GM18868 (cell line): ENCODE measurements around the gene DDX50.
"Not testable (repeated sequence)": the region's sequence is repeated elsewhere in the genome, so short reads cannot be mapped to it uniquely, and the experiment has no call there.

Experiments used
- ATAC-seq: cut with Tn5 transposase; IDR thresholded peaks from one replicate; pipeline ENCODE4 v1.9.1; 2021; ENCODE audit warnings: mild to moderate bottlenecking, moderate library complexity; ENCODE audit not compliant: unreplicated experiment

Gene DDX50

DNA sequence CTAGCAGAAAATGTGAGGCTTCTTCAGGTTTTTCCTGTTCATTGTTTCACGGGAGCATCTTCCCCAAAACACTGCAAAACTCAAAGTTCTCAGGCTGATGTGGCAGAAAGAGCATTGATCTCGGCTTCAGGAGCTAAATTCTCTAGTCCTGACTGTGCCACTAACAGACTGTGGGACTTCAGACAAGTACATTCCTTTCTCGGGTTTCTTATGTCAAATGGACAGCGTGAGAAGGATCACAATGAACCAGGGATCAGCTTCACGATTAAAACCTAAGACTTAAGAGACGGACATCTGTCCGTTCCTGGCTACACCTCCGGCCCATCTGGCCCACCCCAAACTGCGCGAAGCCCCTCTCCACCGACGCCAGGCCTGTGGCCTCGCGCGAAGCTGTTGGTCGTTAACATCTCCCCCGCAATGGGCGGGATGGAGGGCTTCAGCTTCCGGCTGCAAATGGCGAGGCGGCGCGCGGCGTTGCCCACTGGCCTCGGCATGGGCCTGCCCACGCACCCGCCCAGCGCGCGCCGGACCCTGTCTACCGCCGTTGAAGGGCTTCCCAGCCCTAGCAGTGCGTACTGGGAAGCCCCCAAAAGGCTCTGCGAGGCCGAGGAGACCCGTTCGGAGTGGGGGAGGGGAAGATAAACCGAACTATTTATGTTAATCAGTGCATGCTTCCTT lies 549 bp upstream of the DDX50 start:
- ATAC-seq = peak; percentile 31

- ATAC-seq = no peak
Observed at GRCh38 chr10:68902382-68902781, 1.3 kb downstream of the DDX50 start.

GRCh38 chr10:68924593-68924992 lies 23.5 kb downstream of the DDX50 start:
- no peak for ATAC-seq

DNA sequence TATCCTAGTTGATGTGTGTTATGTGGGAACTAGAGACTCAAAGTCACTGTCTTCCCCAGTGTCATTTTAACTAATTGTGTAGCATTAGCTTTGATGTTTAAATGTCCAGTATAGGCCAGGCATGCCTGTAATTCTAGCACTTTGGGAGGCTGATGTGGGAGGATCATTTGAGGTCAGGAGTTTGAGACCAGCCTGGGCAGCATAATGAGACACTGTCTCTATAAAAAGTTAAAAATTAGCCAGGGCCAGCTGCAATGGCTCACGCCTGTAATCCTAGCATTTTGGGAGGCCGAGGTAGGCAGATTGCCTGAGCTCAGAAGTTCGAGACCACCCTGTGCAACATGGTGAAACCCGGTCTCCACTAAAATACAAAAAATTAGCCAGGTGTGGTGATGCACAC lies 24.4 kb downstream of the DDX50 start:
- ATAC-seq = no peak

DNA sequence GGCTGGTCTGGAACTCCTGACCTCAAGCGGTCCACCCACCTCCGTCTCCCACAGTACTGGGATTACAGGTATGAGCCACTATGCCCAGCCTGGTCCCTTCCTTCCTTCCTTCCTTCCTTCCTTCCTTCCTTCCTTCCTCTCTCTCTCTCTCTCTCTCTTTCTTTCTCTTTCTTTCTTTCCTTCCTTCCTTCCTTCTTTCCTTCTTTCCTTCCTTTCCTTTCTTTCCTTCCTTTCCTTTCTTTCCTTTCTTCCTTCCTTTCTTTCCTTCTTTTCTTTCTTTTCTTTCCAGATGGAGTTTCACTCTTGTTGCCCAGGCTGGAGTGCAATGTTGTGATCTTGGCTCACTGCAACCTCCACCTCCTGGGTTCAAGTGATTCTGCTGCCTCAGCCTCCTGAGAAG lies 28.0 kb downstream of the DDX50 start:
- ATAC-seq = not testable (repeated sequence)

DNA sequence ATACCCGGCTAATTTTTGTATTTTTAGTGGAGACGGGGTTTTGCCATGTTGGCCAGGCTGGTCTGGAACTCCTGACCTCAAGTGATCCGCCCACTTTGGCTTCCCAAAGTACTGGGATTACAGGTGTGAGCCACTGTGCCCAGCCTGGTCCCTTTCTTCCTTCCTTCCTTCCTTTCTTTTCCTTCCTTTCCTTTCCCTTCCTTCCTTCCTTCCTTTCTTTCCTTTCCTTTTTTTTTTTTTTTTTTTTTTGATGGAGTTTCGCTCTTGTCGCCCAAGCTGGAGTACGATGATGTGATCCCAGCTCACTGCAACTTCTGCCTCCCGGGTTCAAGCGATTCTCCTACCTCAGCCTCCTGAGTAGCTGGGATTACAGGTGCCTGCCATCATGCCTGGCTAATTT lies 28.8 kb downstream of the DDX50 start:
- ATAC-seq = not testable (repeated sequence)

DNA sequence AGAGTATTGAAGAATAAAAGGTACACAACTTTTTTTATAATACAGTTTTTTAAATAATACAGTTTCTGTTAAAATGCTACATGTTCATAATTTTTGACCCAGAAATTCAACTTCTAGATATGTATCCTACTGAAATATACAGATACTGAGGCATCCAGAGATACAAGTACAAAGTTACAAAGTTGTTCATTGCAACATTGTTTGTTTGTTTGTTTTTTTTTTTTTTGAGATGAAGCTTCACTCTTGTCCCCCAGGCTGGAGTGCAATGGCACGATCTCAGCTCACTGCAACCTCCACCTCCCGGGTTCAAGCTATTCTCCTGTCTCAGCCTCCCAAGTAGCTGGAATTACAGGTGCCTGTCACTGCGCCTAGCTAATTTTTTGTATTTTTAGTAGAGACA lies 31.7 kb downstream of the DDX50 start:
- ATAC-seq = not testable (repeated sequence)

- ATAC-seq = no peak
Observed at GRCh38 chr10:68934994-68935393, 33.9 kb downstream of the DDX50 start.

DNA sequence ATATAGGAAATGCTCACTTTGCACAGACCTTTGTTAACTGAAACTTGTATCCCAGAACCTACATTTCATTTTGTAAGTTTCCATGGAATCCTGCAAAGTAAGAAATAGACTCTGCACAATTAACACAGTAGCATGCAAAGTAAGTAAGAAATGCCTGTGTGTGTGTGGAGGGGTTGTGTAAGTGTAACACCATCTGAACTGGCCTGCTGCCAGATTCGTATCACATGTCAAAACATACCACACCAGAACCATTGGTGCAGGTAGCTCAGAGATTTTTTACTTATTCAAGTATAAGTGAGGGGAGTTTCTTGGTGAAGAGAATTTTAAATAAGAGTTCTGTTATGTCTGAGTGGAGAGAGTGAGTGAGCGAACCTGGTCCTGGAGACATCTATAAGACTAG lies 37.0 kb downstream of the DDX50 start:
- no peak for ATAC-seq

DNA sequence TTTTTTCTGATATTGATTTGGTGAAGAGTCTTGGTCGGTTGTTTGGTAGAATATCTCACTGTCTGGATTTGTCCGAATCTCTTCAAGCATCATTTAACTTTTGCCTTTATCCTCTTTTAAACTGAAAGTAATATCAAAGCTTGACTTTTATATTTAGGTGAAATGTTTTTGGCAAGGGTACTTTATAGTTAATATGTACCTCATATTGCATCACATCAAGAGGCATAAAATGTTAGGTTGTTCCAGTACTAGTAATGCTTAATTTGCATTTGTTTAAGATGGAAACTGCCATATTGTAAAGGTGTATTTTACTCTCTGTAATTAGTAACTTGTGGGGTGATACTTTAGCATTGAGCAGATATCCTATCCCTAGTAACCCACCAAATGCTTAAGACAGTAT lies 37.8 kb downstream of the DDX50 start:
- ATAC-seq = no peak

GRCh38 chr10:68940917-68941316 lies 39.8 kb downstream of the DDX50 start:
- ATAC-seq = not testable (repeated sequence)

DNA sequence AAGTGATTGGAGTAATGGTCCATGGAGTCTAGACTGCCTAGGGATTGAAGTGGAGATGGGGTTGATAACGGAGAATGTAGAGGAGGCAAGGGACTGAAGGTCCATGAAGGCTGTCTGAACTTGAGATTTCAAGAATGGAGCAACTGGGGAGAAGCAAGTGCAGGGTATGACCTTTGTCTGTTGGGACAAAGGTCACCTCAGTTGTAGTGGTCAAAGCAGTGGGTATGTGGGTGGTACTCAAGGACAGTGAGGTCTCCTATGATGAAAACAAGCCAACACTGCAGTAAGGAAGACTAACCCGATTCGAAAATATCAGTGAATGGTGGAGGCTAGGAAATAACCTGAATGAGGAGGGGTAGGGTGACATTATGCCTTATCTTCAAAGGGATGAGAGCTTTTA lies 49.5 kb downstream of the DDX50 start:
- no peak for ATAC-seq

DNA sequence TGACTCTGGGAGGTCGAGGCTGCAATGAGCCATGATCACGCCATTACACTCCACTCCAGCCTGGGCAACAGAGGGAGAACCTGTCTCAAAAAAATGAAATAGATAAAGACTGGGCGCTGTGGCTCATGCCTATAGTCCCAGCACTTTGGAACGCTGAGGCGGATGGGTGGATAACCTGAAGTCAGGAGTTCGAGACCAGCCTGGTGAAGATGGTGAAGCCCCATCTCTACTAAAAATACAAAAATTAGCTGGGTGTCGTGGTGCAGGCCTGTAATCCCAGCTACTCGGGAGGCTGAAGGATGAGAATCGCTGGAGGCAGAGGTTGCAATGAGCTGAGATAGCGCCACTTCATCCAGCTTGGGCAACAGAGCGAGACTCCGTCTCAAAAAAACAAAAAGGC lies 53.8 kb downstream of the DDX50 start:
- no peak for ATAC-seq

DNA sequence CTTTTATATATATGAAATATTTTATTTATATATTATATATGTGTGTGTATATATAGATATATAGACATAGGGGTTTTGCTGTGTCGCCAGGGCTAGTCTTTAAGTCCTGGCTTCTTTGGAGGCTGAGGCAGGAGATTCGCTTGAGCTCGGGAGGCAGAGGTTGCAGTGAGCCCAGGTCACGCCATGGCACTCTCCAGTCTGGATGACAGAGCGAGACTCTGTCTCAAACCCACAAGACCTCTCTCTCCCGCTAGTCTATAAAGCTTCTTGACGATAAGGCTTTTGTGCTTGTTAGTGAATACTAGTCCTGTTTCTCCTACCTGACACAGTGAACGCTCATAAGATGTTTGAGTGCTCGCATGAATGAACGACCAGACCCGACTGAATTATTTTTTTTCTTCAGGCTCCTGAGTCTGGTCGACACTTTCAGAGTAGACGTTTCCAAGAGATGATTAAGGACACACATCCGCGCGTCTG lies 54.3 kb downstream of the DDX50 start:
- ATAC-seq = peak; percentile 3

DNA sequence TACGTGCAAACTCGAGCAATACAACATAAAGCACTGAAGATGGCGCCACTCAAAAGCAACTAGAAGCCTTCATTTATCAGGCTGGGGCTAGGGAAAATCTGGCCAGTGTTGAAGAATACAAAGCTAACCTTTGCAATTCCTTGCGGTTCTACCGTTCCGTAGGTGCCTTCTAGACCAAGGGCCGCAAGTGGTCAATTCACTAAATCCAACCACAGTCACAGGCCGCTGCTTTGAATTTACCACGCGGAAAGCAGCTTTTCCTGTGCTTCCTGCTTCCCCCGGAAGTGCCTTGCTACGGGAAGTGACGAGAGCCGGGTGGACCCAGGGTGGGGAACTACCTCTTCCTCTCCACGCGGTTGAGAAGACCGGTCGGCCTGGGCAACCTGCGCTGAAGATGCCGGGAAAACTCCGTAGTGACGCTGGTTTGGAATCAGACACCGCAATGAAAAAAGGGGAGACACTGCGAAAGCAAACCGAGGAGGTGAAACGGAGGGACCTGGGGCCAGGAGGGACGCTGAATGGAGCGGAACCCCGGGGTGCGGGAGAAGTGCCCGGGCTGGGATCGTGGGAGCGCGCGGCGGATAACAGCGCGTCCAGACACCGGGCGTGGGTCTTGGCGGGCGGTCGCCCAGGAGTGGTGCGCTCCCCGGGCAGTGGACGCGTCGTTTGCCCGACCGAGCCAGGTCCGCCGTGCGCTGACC lies 54.9 kb downstream of the DDX50 start, which contains the start of gene DDX21:
Gene DDX21 (plus strand): TSS at position 339 of the 701 bp plus-strand sequence. CDS start 56 bp downstream, at position 395.
- peak; percentile 86 for ATAC-seq

DNA sequence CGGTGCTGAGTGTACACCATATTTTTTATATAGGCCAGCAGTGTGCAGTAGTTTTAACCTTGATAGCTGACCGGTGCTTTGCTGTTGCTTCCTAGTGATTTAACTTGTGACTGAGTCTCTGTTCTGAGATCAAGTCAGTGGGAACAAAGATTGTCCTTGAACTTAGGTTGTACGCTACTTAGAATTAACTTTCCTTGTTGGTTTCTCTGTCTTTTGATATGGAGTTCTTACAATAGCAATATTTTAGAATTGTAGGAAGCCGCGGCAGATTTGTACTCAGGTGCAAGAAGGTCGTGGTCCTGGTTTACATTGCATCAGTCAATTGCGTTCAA lies 56.1 kb downstream of the DDX50 start:
- ATAC-seq = no peak

GRCh38 chr10:68957654-68958053 lies 56.5 kb downstream of the DDX50 start:
- ATAC-seq = no peak

GRCh38 chr10:68959695-68960527 lies 58.8 kb downstream of the DDX50 start:
- no peak for ATAC-seq

GRCh38 chr10:68963151-68963550 lies 62.0 kb downstream of the DDX50 start:
- ATAC-seq = no peak

DNA sequence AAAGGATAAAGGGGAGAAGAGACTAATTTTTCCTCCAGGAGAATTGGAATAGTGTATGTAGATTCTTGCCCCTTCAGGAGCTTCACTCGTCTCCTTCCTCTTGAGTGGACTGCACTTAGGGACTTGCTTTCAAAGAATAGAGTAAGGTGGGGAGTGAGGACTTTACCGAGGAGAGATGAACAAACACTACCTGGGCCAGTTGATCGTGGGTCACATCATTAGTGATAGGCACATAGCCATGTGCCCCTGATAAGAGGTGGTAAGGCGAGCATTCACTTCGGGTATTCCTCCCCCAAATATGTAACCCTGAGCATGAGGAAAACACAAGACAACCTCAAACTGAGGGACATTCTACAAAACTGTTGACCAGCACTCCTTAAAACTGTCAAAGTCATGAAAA lies 72.9 kb downstream of the DDX50 start:
- no peak for ATAC-seq

DNA sequence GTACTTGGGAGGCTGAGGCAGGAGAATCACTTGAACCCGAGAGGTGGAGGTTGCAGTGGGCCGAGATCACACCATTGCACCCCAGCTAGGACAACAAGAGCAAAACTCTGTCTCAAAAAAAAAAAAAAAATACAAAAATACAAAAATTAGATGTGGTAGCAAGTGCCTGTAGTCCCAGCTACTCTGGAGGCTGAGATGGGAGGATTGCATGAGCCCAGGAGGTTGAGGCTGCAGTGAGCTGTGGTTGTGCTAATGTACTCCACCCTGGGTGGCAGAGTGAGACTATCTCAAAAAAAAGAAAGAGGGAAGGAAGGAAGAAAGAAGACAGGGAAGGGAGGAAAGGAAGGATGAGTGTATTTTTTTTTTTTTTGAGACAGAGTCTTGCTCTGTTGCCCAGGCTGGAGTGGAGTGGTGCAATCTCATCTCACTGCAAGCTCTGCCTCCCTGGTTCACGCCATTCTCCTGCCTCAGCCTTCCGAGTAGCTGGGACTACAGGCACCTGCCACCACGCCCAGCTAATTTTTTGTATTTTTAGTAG lies 74.9 kb downstream of the DDX50 start:
- ATAC-seq = not testable (repeated sequence)
